Activated CD8-positive, alpha-beta memory T cell treated with anti-CD3 and anti-CD28 coated beads, Interleukin-2, amount 50 U/mL, for 24 hours (primary cell): ENCODE data around the gene KIFC1.

Experiments used
- DNase-seq: peaks from one replicate; pipeline ENCODE4 v3.0.0-alpha.2; 2020; ENCODE audit errors: extremely low read depth

KIFC1 gene

GRCh38 chr6:33425668-33426577 is 34.3 kb downstream of the KIFC1 start:
- peak; percentile 59 for DNase-seq

GRCh38 chr6:33426590-33427511 is 35.2 kb downstream of the KIFC1 start:
- no peak for DNase-seq

- no peak for DNase-seq
Measured at GRCh38 chr6:33427585-33428223, 36.1 kb downstream of the KIFC1 start.

- no peak for DNase-seq
Measured at GRCh38 chr6:33428224-33428965, 36.8 kb downstream of the KIFC1 start.

- DNase-seq: no peak
Measured at GRCh38 chr6:33428966-33429749, 37.5 kb downstream of the KIFC1 start.

GRCh38 chr6:33429750-33430052 is 38.1 kb downstream of the KIFC1 start:
- no peak for DNase-seq

- no peak for DNase-seq
Measured at GRCh38 chr6:33430334-33430733, 38.7 kb downstream of the KIFC1 start.

GRCh38 chr6:33430991-33431879 is 39.6 kb downstream of the KIFC1 start:
- DNase-seq: peak; percentile 63

- DNase-seq: no peak
Measured at GRCh38 chr6:33431880-33432541, 40.4 kb downstream of the KIFC1 start.

GRCh38 chr6:33432546-33432945 is 40.9 kb downstream of the KIFC1 start:
- no peak for DNase-seq

GRCh38 chr6:33433001-33433543 is 41.4 kb downstream of the KIFC1 start:
- DNase-seq: no peak

GRCh38 chr6:33433544-33434191 is 42.0 kb downstream of the KIFC1 start:
- no peak for DNase-seq

- no peak for DNase-seq
Measured at GRCh38 chr6:33434961-33435360, 43.3 kb downstream of the KIFC1 start.

- DNase-seq: no peak
Measured at GRCh38 chr6:33437666-33438065, 46.0 kb downstream of the KIFC1 start.

- no peak for DNase-seq
Measured at GRCh38 chr6:33438978-33439594, 47.5 kb downstream of the KIFC1 start.

GRCh38 chr6:33439956-33440648 is 48.5 kb downstream of the KIFC1 start:
- no peak for DNase-seq

- DNase-seq: no peak
Measured at GRCh38 chr6:33440649-33441309, 49.2 kb downstream of the KIFC1 start.
